Keratinocyte (primary cell): ENCODE data around the gene MAML1.

Experiments used
- CTCF ChIP-seq, 3 experiments: IDR thresholded peaks in 1 of 3; conservative IDR thresholded peaks in 1 of 3; optimal IDR thresholded peaks in 1 of 3; 2 replicates in 2 of 3; 3 replicates in 1 of 3; pipeline versions ENCODE3 to v1.5.1; 2011; ENCODE audit warnings: low read length in 3 of 3, mild to moderate bottlenecking in 3 of 3, moderate library complexity in 2 of 3, control low read depth in 1 of 3, inconsistent platforms in 1 of 3; ENCODE audit not compliant: insufficient read depth in 2 of 3; ENCODE audit errors: extremely low read depth in 1 of 3
- EZH2 ChIP-seq: IDR thresholded peaks from one replicate; pipeline ENCODE4 v1.6.1; 2012; ENCODE audit warnings: inconsistent platforms, mild to moderate bottlenecking, low read length, moderate library complexity

- TF ChIP-seq CTCF (optimal IDR thresholded peaks at IDR 0.05 in 1 of 3, IDR thresholded peaks at IDR 0.05 in 1 of 3, conservative IDR thresholded peaks at IDR 0.05 in 1 of 3; ENCODE audit: extremely low read depth in 1 of 3, insufficient read depth in 2 of 3, low read length in 3 of 3) (no peak), EZH2 (no peak)
These were observed 89.4 kb downstream of the MAML1 start for GRCh38 chr5:179822059-179822432.
